GM23248 (cell line): ENCODE data around the gene FAS. TPM values are rescaled to one million over a fixed set of nuclear protein-coding genes. Genes with fewer than 3 reads are reported as not detected.

Source experiments
- DNase-seq: peaks from one replicate; pipeline ENCODE4 v3.0.0-alpha.2; 2015
- H2AFZ ChIP-seq: fragments of 200-600 bp; sonication (generic); 2 replicates; pipeline ENCODE4 v1.6.1; 2016; ENCODE audit warnings: antibody characterized with exemption
- H3F3A ChIP-seq: fragments of 200-600 bp; sonication (generic); 2 replicates; pipeline ENCODE4 v1.6.1; 2016; ENCODE audit warnings: mild to moderate bottlenecking, antibody characterized with exemption, mixed run types; ENCODE audit not compliant: insufficient read depth
- H3K27ac ChIP-seq: fragments of 200-600 bp; sonication (generic); 2 replicates; pipeline ENCODE4 v1.5.1; 2016; ENCODE audit warnings: mild to moderate bottlenecking
- H3K27me3 ChIP-seq: fragments of 200-600 bp; sonication (generic); replicated peaks from 2 replicates; pipeline ENCODE4 v1.6.1; 2016; ENCODE audit warnings: mild to moderate bottlenecking; ENCODE audit not compliant: insufficient read depth
- H3K36me3 ChIP-seq: fragments of 200-600 bp; sonication (generic); 2 replicates; pipeline ENCODE4 v1.6.1; 2016; ENCODE audit warnings: low read depth, mild to moderate bottlenecking
- H3K4me1 ChIP-seq: fragments of 200-600 bp; sonication (generic); 2 replicates; pipeline ENCODE4 v1.6.1; 2016; ENCODE audit warnings: mild to moderate bottlenecking; ENCODE audit not compliant: insufficient read depth
- H3K4me2 ChIP-seq: fragments of 200-600 bp; sonication (generic); one replicate; pipeline ENCODE4 v1.6.1; 2016; ENCODE audit warnings: mild to moderate bottlenecking; ENCODE audit not compliant: unreplicated experiment
- H3K4me3 ChIP-seq: fragments of 200-600 bp; sonication (generic); 2 replicates; pipeline ENCODE4 v1.5.1; 2016; ENCODE audit warnings: mild to moderate bottlenecking
- H3K79me2 ChIP-seq: fragments of 200-600 bp; sonication (generic); 2 replicates; pipeline ENCODE4 v1.6.1; 2016; ENCODE audit warnings: mild to moderate bottlenecking; ENCODE audit not compliant: insufficient read depth
- H3K9ac ChIP-seq: fragments of 200-600 bp; sonication (generic); 2 replicates; pipeline ENCODE4 v1.6.1; 2016; ENCODE audit warnings: mild to moderate bottlenecking
- H3K9me2 ChIP-seq: fragments of 200-600 bp; sonication (generic); 2 replicates; pipeline ENCODE4 v1.6.1; 2016; ENCODE audit warnings: mixed run types, mild to moderate bottlenecking, moderate library complexity; ENCODE audit not compliant: insufficient read depth
- H3K9me3 ChIP-seq: fragments of 200-600 bp; sonication (generic); one replicate; pipeline ENCODE4 v1.6.1; 2017; ENCODE audit warnings: low read depth
- H4K20me1 ChIP-seq: fragments of 200-600 bp; sonication (generic); 2 replicates; pipeline ENCODE4 v1.6.0; 2016; ENCODE audit not compliant: insufficient read depth
- EZH2 ChIP-seq: fragments of 200-600 bp; sonication (generic); IDR thresholded peaks from 2 replicates; pipeline ENCODE4 v1.6.1; 2018; ENCODE audit warnings: antibody characterized with exemption, mild to moderate bottlenecking; ENCODE audit not compliant: insufficient read depth, poor library complexity, severe bottlenecking
- EZH2phosphoT487 ChIP-seq: fragments of 200-600 bp; sonication (generic); IDR thresholded peaks from 2 replicates; pipeline ENCODE4 v1.6.1; 2018; ENCODE audit warnings: antibody characterized with exemption, moderate library complexity, mild to moderate bottlenecking, low read depth; ENCODE audit not compliant: insufficient read depth
- WGBS, 2 experiments: methylation state at CpG; one replicate each; pipeline ENCODE4 v1.1.6; 2015 to 2017; ENCODE audit warnings: low lambda C conversion rate in 2 of 2, low coverage in 1 of 2; ENCODE audit errors: missing lambda C conversion rate in 2 of 2; 5-methylcytosine and 5-hydroxymethylcytosine counted together
- in situ Hi-C: fragments of 300-500 bp; cut with MboI; formaldehyde crosslinking; loops from 2 replicates; pipeline ENCODE4 v1.15.0; 2020
- polyA plus RNA-seq: library from polyadenylated mRNA; unstranded; fragments of >200 nt; fragmentation: Nextera tagmentation; extraction: Ambion mirVana; gene quantifications from 2 replicates; pipeline ENCODE4 v1.2.1, GENCODE V29; 2016
- total RNA-seq: library from RNA; depleted of rRNA; stranded (reverse); fragments of >200 nt; shearing (Covaris generic); gene quantifications from 2 replicates; pipeline ENCODE4 v1.2.3, GENCODE V29; 2014

The FAS gene
- total and polyA plus RNA-seq, 2 experiments from 2014 or later: 55.4 to 77.8 TPM

- Histone ChIP-seq H3K9me3 (no peaks in the 10 kb centered on the region), H3F3A (peaks cover 35% of the 10 kb centered on the region), H3K4me2 (peak overlapping the region; percentile 99), H4K20me1 (no peaks in the 10 kb centered on the region), H3K4me3 (peak overlapping the region; percentile 90), H3K9me2 (no peaks in the 10 kb centered on the region), H3K79me2 (peaks cover 86% of the 10 kb centered on the region), H2AFZ (peak overlapping the region; percentile 77), H3K9ac (peak overlapping the region; percentile 91), H3K27ac (peak overlapping the region; percentile 89), H3K4me1 (peaks cover 41% of the 10 kb centered on the region), H3K36me3 (no peaks in the 10 kb centered on the region), H3K27me3 (no peaks in the 10 kb centered on the region)
- WGBS, 2 experiments: 1% methylated on average over 29 to 37 of the region's 38 CpGs
- in situ Hi-C loops: no loop called here
- TF ChIP-seq EZH2phosphoT487 (no peak), EZH2 (no peak)
- peak; percentile 89 for DNase-seq
Observed at GRCh38 chr10:88991161-88991898, 732 bp downstream of the FAS start.

GRCh38 chr10:88991899-88992320 is 1.3 kb downstream of the FAS start:
- Histone ChIP-seq H3F3A (peaks cover 35% of the 10 kb centered on the region), H3K9me3 (no peaks in the 10 kb centered on the region), H3K4me3 (peak overlapping the region; percentile 90), H3K79me2 (peaks cover 87% of the 10 kb centered on the region), H3K9me2 (no peaks in the 10 kb centered on the region), H3K9ac (peak overlapping the region; percentile 91), H3K4me2 (peak overlapping the region; percentile 99), H4K20me1 (no peaks in the 10 kb centered on the region), H3K27me3 (no peaks in the 10 kb centered on the region), H3K36me3 (no peaks in the 10 kb centered on the region), H2AFZ (peak overlapping the region; percentile 77), H3K4me1 (peaks cover 46% of the 10 kb centered on the region), H3K27ac (peak overlapping the region; percentile 89)
- DNase-seq: no peak
- 7 to 8% methylated on average over 6 of the region's 6 CpGs for WGBS, 2 experiments
- in situ Hi-C loops: no loop called here
- TF ChIP-seq EZH2 (no peak), EZH2phosphoT487 (no peak)

- Histone ChIP-seq H3K9me2 (no peaks in the 10 kb centered on the region), H3K27me3 (no peaks in the 10 kb centered on the region), H3K9me3 (no peaks in the 10 kb centered on the region), H3K4me3 (peak overlapping the region; percentile 90), H4K20me1 (no peaks in the 10 kb centered on the region), H2AFZ (no peak overlapping the region), H3K4me2 (peak overlapping the region; percentile 99), H3K36me3 (no peaks in the 10 kb centered on the region), H3K27ac (peak overlapping the region; percentile 47), H3K4me1 (peaks cover 46% of the 10 kb centered on the region), H3F3A (peaks cover 35% of the 10 kb centered on the region), H3K9ac (peak overlapping the region; percentile 91), H3K79me2 (peaks cover 88% of the 10 kb centered on the region)
- DNase-seq: peak; percentile 64
- 0 to 8% methylated on average over 3 of the region's 3 CpGs for WGBS, 2 experiments
- TF ChIP-seq EZH2phosphoT487: no peak
- TF ChIP-seq EZH2: no peak
- in situ Hi-C loops: no loop called here
Observed at GRCh38 chr10:88992921-88993524, 2.4 kb downstream of the FAS start.

- DNase-seq: peak; percentile 77
- Histone ChIP-seq H3K27me3 (no peaks in the 10 kb centered on the region), H3K27ac (peak overlapping the region; percentile 47), H3K9me2 (no peaks in the 10 kb centered on the region), H3K4me2 (peak overlapping the region; percentile 99), H2AFZ (no peak overlapping the region), H3K4me1 (peaks cover 38% of the 10 kb centered on the region), H3K4me3 (peak overlapping the region; percentile 90), H3K79me2 (peaks cover 88% of the 10 kb centered on the region), H3K9ac (peak overlapping the region; percentile 91), H3K9me3 (no peaks in the 10 kb centered on the region), H3K36me3 (no peaks in the 10 kb centered on the region), H4K20me1 (no peaks in the 10 kb centered on the region), H3F3A (peaks cover 35% of the 10 kb centered on the region)
- in situ Hi-C loops: no loop called here
- TF ChIP-seq EZH2 (no peak), EZH2phosphoT487 (no peak)
- WGBS, 2 experiments: 0% methylated on average over 1 of the region's 1 CpG
Observed at GRCh38 chr10:88994019-88994418, 3.4 kb downstream of the FAS start.
